DND-41 (cell line): Measurements from ENCODE around the gene CCDC154.

Source experiments
- ATAC-seq: fragments of 200-7000 bp; cut with Tn5 transposase; 3 replicates; pipeline ENCODE4 v1.9.1; 2021; ENCODE audit warnings: low read depth; ENCODE audit not compliant: insufficient read depth
- DNase-seq: peaks from one replicate; pipeline ENCODE4 v3.0.0-alpha.2; 2020
- H2AFZ ChIP-seq: 2 replicates; pipeline ENCODE4 v1.6.0; 2012; ENCODE audit warnings: low read depth, low read length
- H3K27ac ChIP-seq: 2 replicates; pipeline ENCODE4 v1.5.1; 2012; ENCODE audit warnings: low read length, inconsistent platforms
- H3K27me3 ChIP-seq: fragments of 200-600 bp; sonication (generic); 2 replicates; pipeline ENCODE4 v1.6.0; 2012; ENCODE audit warnings: low read length, mild to moderate bottlenecking, inconsistent platforms; ENCODE audit not compliant: insufficient read depth, poor library complexity
- H3K36me3 ChIP-seq: 2 replicates; pipeline ENCODE4 v1.5.1; 2012; ENCODE audit warnings: low read length, inconsistent platforms; ENCODE audit not compliant: insufficient read depth
- H3K4me1 ChIP-seq: 2 replicates; pipeline ENCODE4 v1.5.1; 2012; ENCODE audit warnings: mild to moderate bottlenecking, low read length; ENCODE audit not compliant: insufficient read depth
- H3K4me2 ChIP-seq: 2 replicates; pipeline ENCODE4 v1.6.0; 2012; ENCODE audit warnings: mild to moderate bottlenecking, moderate library complexity, low read length, inconsistent platforms; ENCODE audit not compliant: insufficient read depth
- H3K4me3 ChIP-seq, 2 experiments: fragments of 200-600 bp in 1 of 2; shearing (Covaris generic) in 1 of 2; 2 replicates each; pipeline ENCODE4 v1.5.1; 2012 to 2016; ENCODE audit warnings: inconsistent platforms in 2 of 2, low read length in 2 of 2, mild to moderate bottlenecking in 2 of 2, low read depth in 1 of 2, moderate library complexity in 1 of 2
- H3K79me2 ChIP-seq: 2 replicates; pipeline ENCODE4 v1.6.0; 2012; ENCODE audit warnings: low read length, inconsistent platforms; ENCODE audit not compliant: insufficient read depth
- H3K9ac ChIP-seq: 2 replicates; pipeline ENCODE4 v1.6.0; 2012; ENCODE audit warnings: low read depth, mild to moderate bottlenecking, inconsistent platforms, low read length, moderate library complexity
- H3K9me3 ChIP-seq: 2 replicates; pipeline ENCODE4 v1.5.1; 2012; ENCODE audit warnings: low read length, moderate library complexity, mild to moderate bottlenecking, inconsistent platforms; ENCODE audit not compliant: insufficient read depth, severe bottlenecking
- H4K20me1 ChIP-seq: 2 replicates; pipeline ENCODE4 v1.6.0; 2012; ENCODE audit warnings: low read length; ENCODE audit not compliant: insufficient read depth
- CTCF ChIP-seq: IDR thresholded peaks from 2 replicates; pipeline ENCODE4 v1.5.1; 2012; ENCODE audit warnings: borderline replicate concordance, low read length, moderate library complexity, mild to moderate bottlenecking; ENCODE audit not compliant: poor library complexity, severe bottlenecking; ENCODE audit errors: extremely low read depth
- EZH2 ChIP-seq: IDR thresholded peaks from 3 replicates; pipeline ENCODE4 v1.6.1; 2012; ENCODE audit warnings: borderline replicate concordance, low read depth, mild to moderate bottlenecking, moderate library complexity, low read length, inconsistent platforms; ENCODE audit not compliant: severe bottlenecking

CCDC154 gene

GRCh38 chr16:1454561-1454960, 10.2 kb upstream of the CCDC154 start:
- H3K4me3 ChIP-seq: no peak overlapping the region
- ATAC-seq (no peak), DNase-seq (no peak)
- no peaks in the 10 kb centered on the region for H3K4me1 ChIP-seq
- peaks cover 82% of the 10 kb centered on the region for H3K36me3 ChIP-seq
- no peak overlapping the region for H3K4me2 ChIP-seq
- H3K9ac ChIP-seq: no peak overlapping the region
- H2AFZ ChIP-seq: no peak overlapping the region
- H3K27me3 ChIP-seq: no peaks in the 10 kb centered on the region
- no peaks in the 10 kb centered on the region for H3K9me3 ChIP-seq
- H3K27ac ChIP-seq: no peak overlapping the region
- TF ChIP-seq EZH2: no peak
- peaks cover under 1% of the 10 kb centered on the region for H4K20me1 ChIP-seq
- no peaks in the 10 kb centered on the region for H3K79me2 ChIP-seq

GRCh38 chr16:1453316-1453715, 9.0 kb upstream of the CCDC154 start:
- TF ChIP-seq EZH2: no peak
- TF ChIP-seq CTCF: no peak
- H4K20me1 ChIP-seq: peaks cover 8% of the 10 kb centered on the region; the same call in 1 of the 2 replicates
- no peak overlapping the region for H2AFZ ChIP-seq
- no peaks in the 10 kb centered on the region for H3K9me3 ChIP-seq
- H3K27me3 ChIP-seq: no peaks in the 10 kb centered on the region
- H3K36me3 ChIP-seq: peaks cover 83% of the 10 kb centered on the region
- no peak overlapping the region for H3K27ac ChIP-seq
- DNase-seq (no peak), ATAC-seq (no peak)
- H3K9ac ChIP-seq: no peak overlapping the region
- no peaks in the 10 kb centered on the region for H3K4me1 ChIP-seq
- H3K79me2 ChIP-seq: no peaks in the 10 kb centered on the region
- no peak overlapping the region for H3K4me2 ChIP-seq
- no peak overlapping the region for H3K4me3 ChIP-seq

- ATAC-seq: no peak
- Histone ChIP-seq H4K20me1 (peaks cover 11% of the 10 kb centered on the region; the same call in 1 of the 2 replicates), H3K9ac (no peak overlapping the region), H3K4me1 (no peaks in the 10 kb centered on the region), H3K4me2 (no peak overlapping the region), H3K4me3 (no peak overlapping the region), H2AFZ (no peak overlapping the region), H3K9me3 (no peaks in the 10 kb centered on the region), H3K27ac (no peak overlapping the region), H3K36me3 (peaks cover 85% of the 10 kb centered on the region), H3K79me2 (no peaks in the 10 kb centered on the region), H3K27me3 (no peaks in the 10 kb centered on the region)
- no peak for DNase-seq
- TF ChIP-seq EZH2 (no peak), CTCF (no peak)
These were observed 8.2 kb upstream of the CCDC154 start for GRCh38 chr16:1452530-1452929.

GRCh38 chr16:1451702-1452392, 7.5 kb upstream of the CCDC154 start:
- Histone ChIP-seq H3K4me1 (no peaks in the 10 kb centered on the region), H3K27ac (no peak overlapping the region), H3K27me3 (no peaks in the 10 kb centered on the region), H3K4me3 (no peak overlapping the region), H4K20me1 (peaks cover 11% of the 10 kb centered on the region; the same call in 1 of the 2 replicates), H3K9me3 (no peaks in the 10 kb centered on the region), H3K9ac (no peak overlapping the region), H3K36me3 (peaks cover 85% of the 10 kb centered on the region), H3K79me2 (no peaks in the 10 kb centered on the region), H2AFZ (no peak overlapping the region), H3K4me2 (no peak overlapping the region)
- no peak for DNase-seq
- ATAC-seq: no peak; the same call in 2 of the 3 replicates
- no peak for TF ChIP-seq EZH2
- TF ChIP-seq CTCF: no peak
